ENCODE results near the gene ADCY1. TPM values are rescaled to one million over a fixed set of nuclear protein-coding genes. Genes with fewer than 3 reads are reported as not detected.

ADCY1 gene
- total RNA-seq, 1 donor from 2014 or later, result 19.0 TPM

GRCh38 chr7:45591101-45591906 is 17.1 kb downstream of the ADCY1 start:
- Mint-ChIP-seq H3K4me3 (no peak overlapping the region), H3K4me1 (ENCODE audit: unreplicated experiment) (no peaks in the 10 kb centered on the region), H3K36me3 (no peaks in the 10 kb centered on the region), H3K27me3 (no peaks in the 10 kb centered on the region), H3K27ac (no peak overlapping the region), H3K9me3 (no peaks in the 10 kb centered on the region)
- TF ChIP-seq CTCF (conservative IDR thresholded peaks at IDR 0.05), result no peak
- DNase-seq (ENCODE audit: extremely low spot score, unreplicated experiment), result peak; percentile 60

GRCh38 chr7:45592230-45592991 is 18.2 kb downstream of the ADCY1 start:
- Mint-ChIP-seq H3K4me3 (no peak overlapping the region), H3K27ac (no peak overlapping the region), H3K27me3 (no peaks in the 10 kb centered on the region), H3K4me1 (ENCODE audit: unreplicated experiment) (no peaks in the 10 kb centered on the region), H3K9me3 (no peaks in the 10 kb centered on the region), H3K36me3 (no peaks in the 10 kb centered on the region)
- peak; percentile 60 for DNase-seq (ENCODE audit: extremely low spot score, unreplicated experiment)
- TF ChIP-seq CTCF (conservative IDR thresholded peaks at IDR 0.05), result no peak

DNA sequence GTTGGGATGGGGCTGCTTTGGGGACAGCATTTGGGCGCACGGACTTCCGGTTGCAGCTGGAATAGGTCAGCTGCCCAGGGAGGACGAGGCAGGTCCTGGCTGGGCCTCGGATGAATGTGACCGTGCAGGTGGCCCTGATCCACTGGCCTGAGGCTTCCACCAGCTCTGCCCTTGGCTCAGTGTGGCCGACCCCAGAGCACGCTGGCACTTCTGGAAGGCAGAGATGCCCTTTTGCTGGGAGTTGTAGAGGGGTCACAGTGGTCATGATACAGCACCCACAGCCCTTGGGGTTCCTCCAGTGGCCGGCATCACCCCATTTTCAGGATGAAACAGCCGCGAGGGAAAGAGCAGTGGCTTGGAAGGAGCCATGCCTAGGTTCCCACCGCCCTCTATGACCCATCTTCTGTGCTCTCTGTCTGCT is 19.0 kb downstream of the ADCY1 start:
- no peak overlapping the region for H3K27ac Mint-ChIP-seq
- H3K4me3 Mint-ChIP-seq, result no peak overlapping the region
- H3K4me1 Mint-ChIP-seq (ENCODE audit: unreplicated experiment), result no peaks in the 10 kb centered on the region
- DNase-seq (ENCODE audit: extremely low spot score, unreplicated experiment), result peak; percentile 53
- no peaks in the 10 kb centered on the region for H3K27me3 Mint-ChIP-seq
- H3K9me3 Mint-ChIP-seq, result no peaks in the 10 kb centered on the region
- no peak for TF ChIP-seq CTCF (conservative IDR thresholded peaks at IDR 0.05)
- H3K36me3 Mint-ChIP-seq, result no peaks in the 10 kb centered on the region

- TF ChIP-seq CTCF (conservative IDR thresholded peaks at IDR 0.05), result no peak
- H3K27ac Mint-ChIP-seq, result no peak overlapping the region
- H3K4me1 Mint-ChIP-seq (ENCODE audit: unreplicated experiment), result no peaks in the 10 kb centered on the region
- H3K4me3 Mint-ChIP-seq, result no peak overlapping the region
- DNase-seq (ENCODE audit: extremely low spot score, unreplicated experiment), result peak; percentile 7
- no peaks in the 10 kb centered on the region for H3K27me3 Mint-ChIP-seq
- no peaks in the 10 kb centered on the region for H3K9me3 Mint-ChIP-seq
- H3K36me3 Mint-ChIP-seq, result no peaks in the 10 kb centered on the region
These were observed 19.7 kb downstream of the ADCY1 start for GRCh38 chr7:45593877-45594276.

DNA sequence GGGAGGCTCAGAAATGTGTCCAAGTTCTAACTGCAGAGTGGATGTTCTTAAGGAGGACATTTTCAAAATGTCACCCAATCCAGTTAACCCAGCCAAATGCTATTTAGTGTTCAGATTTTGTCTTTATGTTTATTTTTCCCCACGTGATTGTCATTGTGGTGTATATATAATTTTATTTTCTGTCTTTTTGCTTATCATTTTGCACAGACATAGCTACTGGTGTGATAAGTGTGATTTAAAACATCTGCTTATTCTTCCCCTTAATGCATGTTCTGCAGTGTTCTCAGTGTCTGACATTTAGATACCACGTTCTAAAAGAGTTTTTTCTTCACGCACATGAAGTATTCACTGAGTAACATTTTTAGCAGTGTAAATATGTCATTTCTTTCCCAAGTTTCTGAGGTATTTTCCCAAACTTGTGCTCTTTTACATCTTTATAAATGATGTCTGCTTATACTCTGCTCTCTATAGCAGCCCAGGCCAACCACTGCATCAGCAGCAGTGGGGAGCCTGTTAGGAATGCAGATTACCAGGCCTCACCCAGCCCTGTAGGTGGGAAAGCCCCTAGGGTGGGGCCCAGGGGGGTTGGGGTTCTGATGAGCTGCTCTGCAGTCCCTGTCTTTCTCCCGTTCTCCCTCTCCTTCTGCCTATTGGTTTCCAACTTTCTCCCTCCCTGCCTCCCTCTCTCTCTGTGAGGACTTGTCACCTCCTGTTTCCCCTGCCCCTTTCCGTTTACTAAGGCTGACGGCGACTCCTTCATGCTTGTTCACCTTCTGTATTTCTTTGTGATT is 20.8 kb downstream of the ADCY1 start:
- Mint-ChIP-seq H3K4me1 (ENCODE audit: unreplicated experiment) (no peaks in the 10 kb centered on the region), H3K4me3 (no peak overlapping the region), H3K9me3 (no peaks in the 10 kb centered on the region), H3K36me3 (no peaks in the 10 kb centered on the region), H3K27ac (no peak overlapping the region), H3K27me3 (no peaks in the 10 kb centered on the region)
- no peak for TF ChIP-seq CTCF (conservative IDR thresholded peaks at IDR 0.05)
- peak; percentile 34 for DNase-seq (ENCODE audit: extremely low spot score, unreplicated experiment)
